ENCODE results near the gene KCNAB2.

KCNAB2 gene

DNA sequence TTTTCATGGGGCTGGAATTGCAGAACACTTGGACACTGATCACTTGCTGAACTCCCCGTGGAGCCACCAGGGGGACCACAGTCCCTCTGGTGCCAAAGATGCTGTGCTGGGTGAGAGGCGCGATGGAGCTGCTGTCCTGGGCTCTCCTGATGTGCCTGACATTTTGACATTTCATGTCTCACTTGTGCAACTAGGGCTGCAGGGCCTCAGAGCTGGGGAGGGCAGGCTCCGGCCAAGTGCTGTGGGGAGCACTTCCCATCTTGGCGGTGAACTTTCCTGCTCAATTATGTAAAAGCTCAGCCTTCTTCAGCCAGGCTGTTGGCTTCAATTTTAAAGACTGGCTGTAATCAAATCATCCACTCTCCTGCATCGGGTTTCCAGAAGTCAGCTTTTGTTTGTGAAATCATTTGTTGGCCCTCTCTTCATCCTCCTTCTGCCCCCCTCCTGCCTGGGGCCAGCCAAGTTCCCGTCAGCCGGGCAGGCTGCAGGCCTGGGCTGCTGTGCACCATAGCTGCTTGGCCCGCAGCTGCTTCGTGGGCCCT, 36.8 kb downstream of the KCNAB2 start:
- ATAC-seq = no peak
- no peak for DNase-seq

DNA sequence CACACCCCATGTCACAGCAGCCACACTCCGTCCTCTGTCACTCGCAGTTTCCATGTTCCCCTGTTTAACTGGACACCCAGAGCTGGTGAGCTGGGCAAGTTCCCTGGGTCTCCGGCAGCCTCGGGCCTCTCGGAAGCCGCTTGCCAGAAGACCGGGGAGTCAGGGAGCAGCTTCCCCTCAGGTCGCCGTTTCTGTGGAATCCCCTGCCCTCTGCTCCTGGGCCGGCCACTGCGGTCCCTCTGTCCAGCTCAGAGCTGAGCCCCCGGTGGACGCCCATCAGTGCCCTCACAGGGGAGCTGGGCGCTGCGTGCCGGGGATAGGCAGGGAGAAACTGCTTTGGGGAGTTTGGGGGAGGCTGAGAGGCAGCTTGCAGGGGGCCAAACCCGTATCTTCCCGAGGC, 37.7 kb downstream of the KCNAB2 start:
- DNase-seq = no peak
- ATAC-seq = no peak

DNA sequence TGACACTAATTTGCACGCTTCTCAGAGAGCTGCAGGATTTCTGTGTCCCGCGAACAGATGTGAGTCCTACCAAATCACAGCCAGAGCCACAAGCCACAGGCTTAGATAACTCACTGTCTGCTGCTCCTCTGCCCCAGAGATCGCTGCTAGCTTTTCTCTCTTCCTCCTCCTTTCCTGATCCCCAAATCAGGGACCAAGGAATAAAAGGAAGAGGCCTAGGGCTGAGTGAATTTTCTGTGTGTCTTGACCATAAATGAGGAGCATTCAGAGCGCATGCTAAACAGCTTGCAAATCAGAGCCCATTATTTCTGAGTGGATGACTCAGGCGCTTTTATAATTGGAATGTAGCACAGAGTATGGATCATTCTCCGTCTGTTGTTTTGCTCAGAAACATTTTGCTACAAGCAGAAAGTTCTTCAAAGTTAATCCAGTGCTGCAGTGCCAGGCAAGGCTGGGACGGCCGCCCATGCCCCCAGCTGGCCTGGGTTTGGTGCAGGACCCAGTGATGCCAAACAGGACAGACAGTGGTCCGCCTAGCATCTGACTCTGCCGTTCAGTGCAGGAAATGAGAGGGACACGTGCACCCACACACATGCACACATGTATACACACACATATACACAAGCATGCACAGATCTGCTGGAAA, 38.2 kb downstream of the KCNAB2 start:
- no peak for DNase-seq
- no peak for ATAC-seq

DNA sequence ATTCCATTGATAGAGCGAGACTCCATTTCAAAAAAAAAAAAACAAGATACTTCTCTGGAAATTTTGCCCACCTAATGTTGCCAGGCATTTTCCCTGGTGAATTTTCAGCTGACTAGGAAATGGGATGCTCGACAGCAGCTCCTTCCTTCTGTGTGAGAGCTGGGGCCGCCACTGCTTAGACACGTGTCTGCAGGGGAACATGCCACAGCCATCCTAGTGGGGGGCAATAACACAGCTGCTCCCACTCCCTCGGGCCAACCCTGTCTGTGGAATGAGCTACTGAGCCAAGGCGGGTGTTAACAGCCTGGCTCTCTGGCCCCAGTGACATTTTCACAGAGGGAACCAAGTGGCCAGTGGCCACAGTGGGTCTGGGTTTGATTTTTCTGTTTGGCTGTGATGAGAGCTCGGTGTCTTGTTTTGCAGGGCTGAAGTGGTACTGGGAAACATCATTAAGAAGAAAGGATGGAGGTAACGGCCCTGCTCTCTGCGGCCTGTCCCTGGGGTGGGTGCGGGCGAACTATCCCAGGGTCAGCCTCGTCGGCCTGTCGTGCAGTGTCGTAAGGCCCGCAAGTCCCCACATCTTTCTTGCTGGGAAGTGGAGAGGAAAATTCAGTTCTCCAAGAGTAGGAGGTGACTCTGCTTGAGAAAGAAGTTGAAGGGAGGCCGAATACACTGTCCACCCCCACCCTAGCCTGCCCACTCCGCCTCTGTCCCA, 39.2 kb downstream of the KCNAB2 start:
- no peak for DNase-seq
- no peak for ATAC-seq

DNA sequence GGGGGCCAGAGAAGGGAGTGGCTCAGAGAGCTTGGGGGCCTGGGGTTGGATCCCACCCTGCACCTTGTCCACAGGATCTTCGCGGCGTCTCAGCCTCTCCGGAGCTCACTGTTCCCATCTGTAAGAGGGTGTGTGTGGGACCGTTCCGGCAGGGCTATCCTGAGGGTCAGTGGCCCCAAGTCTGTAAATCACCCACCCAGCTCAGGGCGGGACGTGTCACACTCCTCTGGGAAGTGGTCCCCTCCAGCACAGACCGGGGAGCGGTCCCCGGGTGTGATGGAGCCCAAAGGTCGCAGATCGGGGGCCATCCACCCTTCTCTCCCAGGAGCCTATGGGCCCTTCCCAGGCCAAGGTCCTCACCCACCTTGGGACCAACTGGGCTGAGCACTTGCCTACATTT, 40.0 kb downstream of the KCNAB2 start:
- ATAC-seq (no peak), DNase-seq (no peak)

DNA sequence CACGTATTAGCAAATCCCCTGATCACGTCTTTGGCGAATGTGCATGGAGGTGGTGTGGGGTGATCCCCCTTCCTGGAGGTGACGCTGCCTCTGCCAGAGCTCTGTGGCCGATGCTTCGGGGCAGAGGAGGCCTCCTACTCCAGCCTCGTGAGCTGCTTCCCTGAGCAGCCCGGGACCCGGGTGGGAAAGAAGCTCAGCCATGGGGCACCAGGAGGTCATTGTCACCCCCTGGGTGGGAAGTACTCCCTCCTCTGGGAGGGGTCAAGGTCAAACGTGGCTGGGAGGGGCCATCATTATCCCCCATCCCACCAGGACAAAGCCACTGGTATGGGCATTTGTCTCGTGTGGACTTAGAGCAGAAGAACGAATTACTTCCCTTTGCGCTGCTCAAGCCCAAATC, 40.7 kb downstream of the KCNAB2 start:
- ATAC-seq (no peak), DNase-seq (no peak)

DNA sequence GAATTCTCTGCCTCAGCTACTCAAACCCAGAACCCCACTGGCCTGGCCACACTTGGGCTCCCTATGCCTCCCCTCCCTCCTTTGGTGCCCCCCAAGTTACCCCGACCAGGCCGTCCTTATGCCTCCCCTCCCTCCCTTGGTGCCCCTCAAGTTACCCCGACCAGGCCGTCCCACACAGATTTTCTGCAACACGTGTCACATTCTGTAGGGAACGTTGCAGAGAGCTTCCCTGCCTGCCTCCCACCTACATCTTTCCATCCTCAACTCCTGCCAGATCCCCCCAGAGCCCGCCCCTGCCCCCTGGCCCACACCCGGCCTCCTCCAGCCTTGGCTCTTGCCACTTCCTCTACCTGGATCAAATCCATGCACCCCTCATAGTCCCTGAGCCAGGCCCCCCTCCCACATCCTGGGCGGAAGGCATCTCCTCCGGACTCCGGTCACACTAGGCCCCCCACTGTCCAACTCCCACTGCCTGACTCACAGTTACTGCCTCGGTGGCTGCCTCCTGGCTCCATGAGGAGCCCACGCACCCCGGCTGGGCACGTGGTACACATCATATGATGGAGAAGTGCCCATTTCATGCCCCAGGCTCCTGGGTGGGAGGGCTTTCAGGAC, 41.2 kb downstream of the KCNAB2 start:
- ATAC-seq = no peak
- no peak for DNase-seq

DNA sequence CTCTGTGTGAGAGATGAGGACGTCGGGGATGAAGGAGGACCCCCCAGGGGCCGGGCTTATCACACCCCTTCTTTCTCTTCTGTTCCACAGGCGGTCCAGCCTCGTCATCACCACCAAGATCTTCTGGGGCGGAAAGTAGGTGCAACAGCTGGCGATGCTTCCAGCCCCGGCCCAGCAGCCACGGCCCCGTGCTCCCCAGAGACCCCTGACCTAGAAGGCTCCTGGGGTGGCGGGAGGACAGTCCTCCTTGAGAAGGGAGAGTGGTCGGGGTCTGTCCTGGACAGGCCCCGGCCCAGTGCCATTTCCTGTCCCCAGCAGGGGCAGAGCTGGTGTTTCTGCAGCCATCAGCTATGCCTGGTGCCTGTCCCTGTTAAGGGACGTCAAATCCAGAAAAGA, 41.7 kb downstream of the KCNAB2 start:
- ATAC-seq (no peak), DNase-seq (no peak)

DNA sequence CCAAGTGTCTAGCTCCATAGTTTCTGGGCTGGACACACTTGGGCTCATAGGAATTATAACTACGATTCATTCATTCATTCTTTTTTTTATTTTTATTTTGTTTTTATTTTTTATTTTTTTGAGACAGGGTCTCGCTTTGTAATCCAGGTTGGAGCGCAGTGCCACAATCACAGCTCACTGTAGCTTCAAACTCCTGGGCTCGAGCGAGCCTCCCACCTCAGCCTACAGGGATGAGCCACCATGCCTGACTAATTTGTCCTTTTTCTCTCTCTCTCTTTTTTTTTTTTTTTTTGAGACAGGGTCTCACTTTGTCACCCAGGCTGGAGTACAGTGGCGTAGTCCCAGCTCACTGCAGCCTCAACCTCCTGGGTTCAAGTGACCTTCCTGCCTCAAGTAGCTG, 42.3 kb downstream of the KCNAB2 start:
- DNase-seq (no peak), ATAC-seq (no peak)

DNA sequence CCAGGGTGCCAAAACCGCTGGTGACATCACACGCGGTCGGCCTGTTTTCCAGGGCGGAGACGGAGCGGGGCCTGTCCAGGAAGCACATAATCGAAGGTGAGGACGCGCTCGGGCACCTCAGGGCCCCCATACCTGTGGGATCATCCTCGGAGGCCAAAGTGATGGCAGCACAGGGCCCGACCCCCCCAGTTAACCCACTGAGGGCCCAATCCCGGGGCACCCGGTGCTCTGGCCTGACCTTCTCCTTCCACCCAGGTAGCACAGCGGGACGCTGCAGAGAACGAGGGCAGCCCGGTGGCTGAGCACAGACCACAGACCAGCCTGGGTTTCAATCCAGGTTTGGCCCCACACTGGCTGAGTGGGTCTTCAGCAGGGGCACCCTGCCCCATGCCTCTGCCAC, 43.3 kb downstream of the KCNAB2 start:
- no peak for ATAC-seq
- DNase-seq = no peak

DNA sequence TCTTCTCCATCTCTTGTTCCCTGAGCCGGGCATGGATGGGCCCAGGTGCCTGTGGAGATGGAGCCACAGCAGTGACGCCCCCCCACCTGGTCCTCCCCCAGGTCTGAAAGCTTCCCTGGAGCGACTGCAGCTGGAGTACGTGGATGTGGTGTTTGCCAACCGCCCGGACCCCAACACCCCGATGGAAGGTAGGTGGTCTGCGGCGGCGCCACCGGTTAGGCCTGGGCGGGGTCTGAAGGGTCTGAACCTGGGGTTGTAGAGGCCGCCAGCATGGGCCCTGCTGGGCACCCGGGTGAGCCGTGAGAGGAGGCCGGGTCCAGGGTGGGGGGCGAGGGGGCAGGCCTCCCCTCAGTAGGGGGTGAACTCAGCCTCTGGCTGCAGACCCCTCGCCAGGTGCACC, 44.6 kb downstream of the KCNAB2 start:
- DNase-seq = no peak
- no peak for ATAC-seq

DNA sequence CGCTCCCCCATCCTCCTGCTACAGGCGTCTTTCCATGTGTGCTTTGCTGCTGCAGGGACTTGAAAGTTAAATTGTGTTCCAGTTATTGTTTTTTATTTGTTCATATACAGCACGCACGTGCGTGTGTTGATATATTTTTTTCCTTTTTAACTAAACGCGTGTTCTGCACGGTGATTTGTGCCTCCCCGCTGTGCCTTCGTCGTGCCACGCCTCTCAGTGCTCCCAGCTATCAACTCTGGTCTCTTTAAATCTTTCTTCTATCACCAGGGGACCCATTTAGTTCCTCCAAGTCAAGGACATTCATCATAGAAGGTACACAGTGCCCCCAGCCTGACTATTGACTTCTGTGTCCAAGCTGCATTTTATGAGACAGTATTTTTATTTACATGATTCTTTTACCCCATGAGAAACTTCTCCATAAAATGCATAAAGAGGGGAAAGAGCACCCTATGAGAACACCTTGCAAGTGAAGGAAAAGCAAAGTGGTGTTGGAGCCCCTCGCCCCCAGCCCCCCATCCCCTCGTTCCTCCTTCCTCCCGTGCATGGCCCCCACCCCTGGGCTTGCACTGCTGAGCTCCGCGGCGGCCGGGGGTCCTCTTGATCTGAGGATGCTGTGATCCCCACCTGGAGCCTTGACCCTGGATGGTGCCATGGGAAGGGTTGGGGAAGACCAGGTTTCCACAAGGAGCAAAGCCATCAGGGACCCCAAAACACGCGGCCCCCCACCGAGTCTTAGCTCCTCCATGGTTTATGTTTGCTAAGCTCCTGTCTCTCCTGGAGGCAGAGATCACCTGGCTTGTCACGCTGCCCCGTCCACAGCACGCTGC, 45.5 kb downstream of the KCNAB2 start:
- DNase-seq = no peak
- ATAC-seq = no peak

DNA sequence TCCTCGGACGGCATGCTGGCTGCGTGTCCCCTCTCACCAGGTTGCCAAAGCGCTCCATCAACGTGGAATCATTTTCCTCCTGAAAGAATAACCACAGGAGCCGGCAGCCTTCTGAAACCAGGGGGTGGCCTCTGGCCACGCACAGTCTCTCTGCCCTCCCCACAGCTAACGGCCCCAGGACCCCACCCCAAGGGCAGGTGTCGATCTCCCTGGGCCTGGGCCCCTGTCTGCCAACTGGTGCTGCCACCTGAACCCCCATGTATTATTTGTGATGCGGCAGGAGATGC, 46.1 kb downstream of the KCNAB2 start:
- DNase-seq = no peak
- ATAC-seq = no peak

DNA sequence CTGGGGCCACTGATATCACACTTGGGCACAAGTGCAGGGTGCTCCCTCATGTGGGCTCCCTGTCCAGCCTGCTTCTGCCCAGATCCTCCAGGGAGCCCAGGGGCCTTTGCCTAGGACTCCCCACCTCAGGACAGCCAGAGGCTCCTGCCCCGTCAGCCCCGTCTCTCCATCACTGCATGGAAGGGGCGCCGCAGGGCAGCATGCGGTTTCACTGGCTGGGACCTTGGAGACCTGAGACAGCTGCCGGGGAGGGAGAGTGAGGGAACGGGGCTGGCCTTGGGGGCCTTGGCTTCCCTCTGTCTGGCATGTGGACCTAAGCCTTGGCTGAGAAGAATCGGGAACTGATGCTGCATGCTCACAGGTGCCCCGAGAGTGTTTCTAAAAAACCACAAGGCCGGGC, 46.5 kb downstream of the KCNAB2 start:
- no peak for ATAC-seq
- DNase-seq = no peak

DNA sequence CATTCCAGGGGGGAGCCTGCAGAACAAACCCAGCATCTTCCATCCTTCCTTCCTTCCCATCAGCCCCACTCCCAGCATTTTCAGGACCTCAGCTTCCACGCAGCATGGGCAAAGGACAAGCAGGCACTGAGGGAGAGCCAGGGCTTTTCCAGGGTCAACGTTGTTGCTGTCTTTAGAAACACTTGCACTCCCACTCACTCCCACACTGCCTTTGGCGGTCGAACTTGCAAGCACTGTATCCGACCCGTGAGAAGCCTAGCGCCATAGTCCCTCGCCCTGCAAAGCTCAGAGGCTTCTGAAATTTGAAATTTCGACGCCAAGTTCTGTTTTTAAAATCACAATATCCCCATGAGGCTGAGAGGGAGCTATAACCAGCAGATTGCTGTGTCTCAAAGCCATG, 47.4 kb downstream of the KCNAB2 start:
- no peak for DNase-seq
- no peak for ATAC-seq

DNA sequence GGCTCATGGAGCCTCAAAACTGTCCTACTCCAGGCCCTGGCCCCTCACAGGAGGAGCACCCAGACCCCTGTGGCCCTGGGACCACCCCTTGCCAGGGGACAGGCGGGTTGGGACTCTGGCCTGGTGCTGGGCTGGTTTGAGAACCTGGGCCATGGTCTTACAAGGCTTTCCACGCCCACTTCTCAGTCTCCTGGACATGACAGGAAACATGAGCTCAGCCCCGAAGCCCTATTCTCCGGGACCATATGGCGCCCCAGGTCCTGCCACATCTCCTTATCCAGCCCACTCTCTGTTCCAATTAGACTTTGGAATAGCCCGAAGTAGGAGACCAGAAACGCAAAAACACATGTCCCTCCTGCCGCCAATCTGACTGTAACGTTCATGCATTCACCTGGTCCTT, 47.9 kb downstream of the KCNAB2 start:
- ATAC-seq = no peak
- no peak for DNase-seq

DNA sequence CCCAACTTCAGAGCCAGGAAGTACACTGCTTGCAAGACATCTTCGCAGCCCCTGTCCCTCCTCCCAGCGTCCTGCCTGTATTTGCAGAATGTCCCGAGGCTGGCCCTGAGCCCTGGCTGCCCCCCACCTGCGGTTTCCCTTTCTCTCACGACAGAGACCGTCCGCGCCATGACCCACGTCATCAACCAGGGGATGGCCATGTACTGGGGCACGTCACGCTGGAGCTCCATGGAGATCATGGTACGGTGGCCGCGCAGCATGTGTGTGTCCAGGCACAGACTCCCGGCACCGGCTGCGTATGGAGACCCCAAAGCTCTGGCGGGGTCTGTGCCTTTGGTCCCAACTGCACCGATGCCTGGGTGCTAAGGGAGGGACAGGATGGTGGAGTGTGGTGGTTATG, 48.6 kb downstream of the KCNAB2 start:
- no peak for DNase-seq
- ATAC-seq = no peak

DNA sequence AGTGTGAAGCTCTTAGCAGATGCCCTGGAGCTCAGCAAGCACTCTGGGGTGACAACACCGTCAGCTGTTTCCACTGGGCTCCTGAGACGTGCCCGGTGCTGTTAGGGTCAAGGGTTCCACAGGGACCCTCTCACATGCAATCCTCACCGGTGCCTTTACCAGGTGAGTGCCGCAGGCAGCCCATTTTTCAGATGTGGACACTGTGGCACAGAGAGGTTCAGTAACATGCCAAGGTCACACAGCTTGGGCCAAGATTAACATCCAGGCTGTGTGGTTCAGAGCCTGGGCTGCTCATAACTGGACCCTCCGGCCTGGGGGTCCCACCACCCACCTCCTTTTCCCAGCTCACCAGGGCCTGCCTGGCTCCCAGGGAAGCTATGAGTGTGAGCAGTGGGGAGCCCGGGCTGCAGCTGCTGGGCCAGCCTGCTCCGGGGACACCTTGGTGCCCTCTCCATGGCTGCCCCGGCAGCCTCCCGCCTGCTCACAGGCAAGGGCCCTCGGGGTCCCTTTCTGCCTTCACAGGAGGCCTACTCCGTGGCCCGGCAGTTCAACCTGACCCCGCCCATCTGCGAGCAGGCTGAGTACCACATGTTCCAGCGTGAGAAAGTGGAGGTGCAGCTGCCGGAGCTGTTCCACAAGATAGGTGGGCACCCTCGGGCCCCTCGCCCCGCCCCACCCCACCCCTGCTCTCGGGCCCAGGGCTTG, 49.3 kb downstream of the KCNAB2 start:
- ATAC-seq (no peak), DNase-seq (no peak)

DNA sequence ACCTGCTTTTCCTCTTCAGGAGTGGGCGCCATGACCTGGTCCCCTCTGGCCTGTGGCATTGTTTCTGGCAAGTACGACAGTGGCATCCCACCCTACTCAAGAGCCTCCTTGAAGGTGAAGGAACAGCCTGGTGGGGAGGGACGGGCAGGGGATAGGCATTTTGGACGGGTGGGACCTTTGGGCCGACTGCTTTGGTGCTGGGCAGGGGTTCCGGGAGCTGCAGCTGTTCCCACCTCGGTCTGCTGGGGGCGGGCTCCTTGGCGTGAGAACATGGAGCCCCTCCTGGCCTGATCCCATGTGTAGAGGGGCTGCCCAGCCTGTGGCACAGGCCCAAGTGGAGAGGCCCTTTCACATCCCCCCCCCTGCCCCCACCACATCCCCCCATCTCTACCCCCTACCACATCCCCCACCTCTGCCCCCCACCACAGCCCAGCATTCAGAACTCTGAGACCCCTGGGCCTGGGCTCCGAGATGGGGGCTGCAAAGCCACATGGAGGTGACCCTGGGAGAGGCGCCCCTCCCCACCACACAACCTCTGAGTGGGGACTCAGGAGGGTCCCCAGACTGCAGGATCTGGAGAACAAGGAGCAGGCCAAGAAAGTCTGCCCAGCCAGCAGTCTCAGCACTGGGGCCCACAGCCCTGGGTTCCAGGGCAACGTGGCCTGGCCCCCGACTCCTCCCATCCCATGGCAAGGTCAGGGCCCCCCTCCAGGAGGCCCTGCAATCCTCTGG, 50.0 kb downstream of the KCNAB2 start:
- DNase-seq (no peak), ATAC-seq (no peak)

DNA sequence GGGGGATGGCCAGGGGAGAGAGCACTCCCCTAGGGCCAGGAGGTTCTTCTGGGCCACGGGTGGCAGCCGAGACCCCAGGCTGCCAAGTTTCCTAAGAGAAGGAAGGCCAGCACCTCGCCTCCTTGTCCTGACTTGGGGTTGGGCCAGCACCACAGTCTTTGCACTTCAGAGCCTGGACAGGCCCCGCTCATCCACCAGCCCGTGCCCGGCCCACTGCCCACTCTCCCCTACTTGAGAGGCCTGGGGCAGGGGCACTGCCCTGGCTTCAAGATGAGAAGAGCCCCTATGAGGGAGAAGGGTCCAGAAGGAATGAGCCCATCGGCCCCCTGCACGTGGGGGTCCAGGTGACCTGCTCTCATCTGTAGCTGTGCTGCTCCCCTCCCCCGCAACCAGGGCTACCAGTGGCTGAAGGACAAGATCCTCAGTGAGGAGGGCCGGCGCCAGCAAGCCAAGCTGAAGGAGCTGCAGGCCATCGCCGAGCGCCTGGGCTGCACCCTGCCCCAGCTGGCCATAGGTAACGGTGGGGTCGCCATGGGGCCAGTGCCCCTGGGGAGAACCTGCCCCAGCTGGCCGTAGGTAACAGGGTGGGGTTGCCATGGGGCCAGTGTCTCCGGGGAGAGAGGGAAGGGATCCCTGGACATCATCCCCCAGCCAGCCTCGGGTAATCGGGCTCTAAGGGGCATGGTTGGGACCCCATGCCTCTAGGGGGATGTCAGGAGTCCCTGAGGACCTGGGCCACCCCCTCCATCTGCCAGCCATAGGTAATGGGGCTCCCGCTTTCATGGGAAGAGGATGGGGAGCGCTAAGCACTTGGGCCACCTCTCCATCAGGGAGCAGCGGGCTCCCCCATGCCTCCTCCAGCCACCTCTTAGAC, 50.8 kb downstream of the KCNAB2 start:
- no peak for ATAC-seq
- DNase-seq = no peak

Measured in stimulated activated naive CD8-positive, alpha-beta T cell treated with anti-CD3 and anti-CD28 coated beads, Interleukin-15, Interleukin-2, amounts not matched to agents 100 U/mL and 50 U/mL, for 24 hours (primary cell).